ENCODE data around the gene DHRSX.

- TF ChIP-seq EZH2 (IDR thresholded peaks at IDR 0.05; ENCODE audit: insufficient read depth, poor library complexity, severe bottlenecking) (no peak), EZH2phosphoT487 (IDR thresholded peaks at IDR 0.05; ENCODE audit: insufficient read depth, low read depth) (no peak)
These were observed 42.2 kb upstream of the DHRSX start for GRCh38 chrX:2542826-2543521.

All from GM23248 (cell line).